AG04449 (cell line): ENCODE results near the gene TMED7.
"Not testable (repeated sequence)": the region's sequence is repeated elsewhere in the genome, so short reads cannot be mapped to it uniquely, and the experiment has no call there.

Experiments
- CTCF ChIA-PET: fragments of 350-600 bp; formaldehyde crosslinking; extraction: SDS; loops from one replicate; lab custom pipeline; 2021; ENCODE audit warnings: antibody characterized with exemption; lab: Yijun Ruan, JAX
- POLR2A ChIA-PET: fragments of 400-600, 350-600 bp; formaldehyde crosslinking; extraction: SDS; loops from one replicate; lab custom pipeline; 2020; ENCODE audit warnings: antibody characterized with exemption, inconsistent platforms; lab: Yijun Ruan, JAX
- DNase-seq: peaks from one replicate; pipeline ENCODE4 v3.0.0-alpha.2; 2010; ENCODE audit warnings: low read depth, low spot score
- H3K4me3 ChIP-seq: 2 replicates; pipeline ENCODE4 v1.5.1; 2011; ENCODE audit warnings: low read depth, mild to moderate bottlenecking, control low read depth, low read length
- TF ChIP-seq, protein P1 (sequence below): IDR thresholded peaks from one replicate; pipeline ENCODE4 v1.5.1; 2011; ENCODE audit warnings: mild to moderate bottlenecking, moderate library complexity, low read length, control low read depth, inconsistent platforms; ENCODE audit not compliant: insufficient read depth; ENCODE audit errors: missing control alignments

TMED7 gene

DNA sequence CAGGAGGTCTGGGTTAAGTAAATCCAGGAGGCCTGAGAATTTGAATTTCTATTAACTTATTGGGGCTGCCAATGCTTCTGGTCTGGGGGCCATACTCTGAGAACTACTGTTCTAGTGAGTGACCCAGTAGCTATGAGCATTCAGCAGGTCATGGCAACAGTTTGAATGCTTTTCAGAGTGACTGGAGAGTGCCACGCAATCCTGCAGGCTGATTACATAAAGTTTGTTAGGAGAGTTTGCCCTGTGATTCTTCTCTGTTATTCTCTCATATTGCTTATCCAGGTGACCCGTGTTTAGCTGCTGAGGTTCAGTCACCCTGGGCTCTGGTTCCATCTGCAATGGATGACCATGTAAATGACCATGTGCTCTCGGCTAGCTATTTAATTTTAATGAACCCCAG is 22.2 kb upstream of the TMED7 start:
- POLR2A ChIA-PET, result no interaction called here
- CTCF ChIA-PET, result interaction anchor here (0.6 to 1.8 kb wide), 2 partner anchors 13 to 419 kb away, joined by 3 to 7 read pairs; no protein-coding TSS in a partner anchor
- DNase-seq, result no peak
- no peak overlapping the region for H3K4me3 ChIP-seq
- TF ChIP-seq, protein P1, sequence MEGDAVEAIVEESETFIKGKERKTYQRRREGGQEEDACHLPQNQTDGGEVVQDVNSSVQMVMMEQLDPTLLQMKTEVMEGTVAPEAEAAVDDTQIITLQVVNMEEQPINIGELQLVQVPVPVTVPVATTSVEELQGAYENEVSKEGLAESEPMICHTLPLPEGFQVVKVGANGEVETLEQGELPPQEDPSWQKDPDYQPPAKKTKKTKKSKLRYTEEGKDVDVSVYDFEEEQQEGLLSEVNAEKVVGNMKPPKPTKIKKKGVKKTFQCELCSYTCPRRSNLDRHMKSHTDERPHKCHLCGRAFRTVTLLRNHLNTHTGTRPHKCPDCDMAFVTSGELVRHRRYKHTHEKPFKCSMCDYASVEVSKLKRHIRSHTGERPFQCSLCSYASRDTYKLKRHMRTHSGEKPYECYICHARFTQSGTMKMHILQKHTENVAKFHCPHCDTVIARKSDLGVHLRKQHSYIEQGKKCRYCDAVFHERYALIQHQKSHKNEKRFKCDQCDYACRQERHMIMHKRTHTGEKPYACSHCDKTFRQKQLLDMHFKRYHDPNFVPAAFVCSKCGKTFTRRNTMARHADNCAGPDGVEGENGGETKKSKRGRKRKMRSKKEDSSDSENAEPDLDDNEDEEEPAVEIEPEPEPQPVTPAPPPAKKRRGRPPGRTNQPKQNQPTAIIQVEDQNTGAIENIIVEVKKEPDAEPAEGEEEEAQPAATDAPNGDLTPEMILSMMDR, result no peak

DNA sequence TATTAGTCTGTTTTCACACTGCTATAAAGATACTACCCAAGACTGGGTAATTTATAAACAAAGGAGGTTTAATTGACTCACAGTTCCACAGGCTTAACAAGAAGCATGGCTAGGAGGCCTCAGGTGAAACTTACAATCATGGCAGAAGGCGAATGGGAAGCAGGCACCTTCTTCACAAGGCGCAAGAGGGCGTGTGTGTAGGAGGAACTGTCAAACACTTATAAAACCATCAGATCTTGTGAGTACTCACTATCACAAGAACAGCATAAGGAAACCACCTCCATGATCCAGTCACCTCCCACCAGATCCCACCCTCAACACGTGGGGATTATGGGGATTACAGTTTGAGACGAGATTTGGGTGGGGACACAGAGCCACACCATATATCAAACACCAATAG is 19.6 kb upstream of the TMED7 start:
- CTCF ChIA-PET, result interaction anchor here (4.8 kb wide), 1 partner anchor 12 kb away, joined by 26 read pairs; no protein-coding TSS in a partner anchor
- DNase-seq, POLR2A ChIA-PET, H3K4me3 ChIP-seq: not testable (repeated sequence)

DNA sequence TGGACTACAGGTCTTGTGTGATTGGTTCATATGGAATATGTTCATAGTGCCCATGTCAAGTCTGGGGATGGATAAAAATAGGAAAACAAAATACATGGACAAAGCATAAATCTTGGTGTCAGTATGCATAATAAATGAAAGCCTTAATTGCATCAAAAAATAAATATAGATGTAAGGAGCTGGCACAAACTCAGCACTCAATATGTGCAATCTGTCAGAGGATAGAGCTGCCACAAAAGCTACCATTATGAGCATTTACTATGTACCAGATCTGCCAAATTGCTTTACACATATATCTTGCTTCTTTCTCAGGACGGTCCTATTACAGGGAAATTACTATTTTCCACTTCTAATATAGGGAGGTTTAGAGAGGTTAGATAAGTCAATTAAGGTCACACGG is 18.2 kb upstream of the TMED7 start:
- DNase-seq, result no peak
- no peak overlapping the region for H3K4me3 ChIP-seq
- CTCF ChIA-PET, result interaction anchor here (4.8 kb wide), 1 partner anchor 10 kb away, joined by 26 read pairs; no protein-coding TSS in a partner anchor
- POLR2A ChIA-PET, result no interaction called here
- TF ChIP-seq, protein P1, result no peak

DNA sequence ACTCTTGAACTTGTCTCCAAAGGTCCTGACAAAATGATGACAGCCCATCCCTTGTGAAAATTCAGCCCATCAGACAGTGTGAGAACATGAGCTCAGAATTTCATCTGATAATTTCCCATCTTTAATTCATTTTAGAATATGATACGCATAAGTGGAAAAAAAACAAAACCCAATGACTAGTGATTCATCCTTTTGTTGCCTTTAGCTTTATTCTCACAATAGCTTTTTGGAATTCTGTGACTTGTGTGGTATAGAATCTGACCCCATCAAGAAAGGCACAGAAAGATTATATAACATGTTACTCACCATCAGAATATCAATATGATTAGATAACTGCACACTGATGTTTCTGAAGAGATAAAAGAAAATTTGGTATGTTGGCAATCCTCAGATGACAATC is 16.1 kb upstream of the TMED7 start:
- ChIA-PET CTCF (interaction anchor here (1.0 to 4.8 kb wide), 6 partner anchors 8 to 428 kb away, joined by 3 to 26 read pairs (median 4); partner anchors contain the start of genes AP3S1 and ATG12), POLR2A (no interaction called here)
- TF ChIP-seq, protein P1, result no peak
- H3K4me3 ChIP-seq, result no peak overlapping the region
- DNase-seq, result no peak

DNA sequence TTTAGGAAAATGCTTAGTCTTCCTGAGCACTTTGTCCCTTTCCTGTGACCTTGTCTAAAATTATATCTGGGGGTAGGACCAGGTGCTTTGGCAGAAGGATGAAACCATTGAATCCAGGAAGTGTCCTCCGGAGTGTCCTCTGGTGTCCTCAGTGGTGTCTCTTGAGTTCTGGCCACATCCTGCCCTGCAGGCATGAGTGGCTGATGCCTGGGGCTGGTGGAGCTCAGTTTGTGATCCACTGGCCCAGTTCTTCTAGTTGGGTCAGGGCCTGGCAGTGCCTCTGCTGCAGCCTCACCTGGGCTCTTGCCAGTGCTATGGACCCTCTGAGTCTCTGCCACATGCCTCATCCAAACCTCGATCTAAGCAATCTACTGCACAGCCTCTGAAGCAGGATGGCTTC is 14.4 kb upstream of the TMED7 start:
- H3K4me3 ChIP-seq, result no peak overlapping the region
- DNase-seq, result no peak
- ChIA-PET CTCF (interaction anchor here (4.8 kb wide), 1 partner anchor 7 kb away, joined by 26 read pairs; no protein-coding TSS in a partner anchor), POLR2A (no interaction called here)
- TF ChIP-seq, protein P1, result no peak

- H3K4me3 ChIP-seq, result no peak overlapping the region
- ChIA-PET CTCF (no interaction called here), POLR2A (no interaction called here)
- TF ChIP-seq, protein P1, result no peak
- no peak for DNase-seq
These were observed 13.5 kb upstream of the TMED7 start for GRCh38 chr5:115639377-115639776.

DNA sequence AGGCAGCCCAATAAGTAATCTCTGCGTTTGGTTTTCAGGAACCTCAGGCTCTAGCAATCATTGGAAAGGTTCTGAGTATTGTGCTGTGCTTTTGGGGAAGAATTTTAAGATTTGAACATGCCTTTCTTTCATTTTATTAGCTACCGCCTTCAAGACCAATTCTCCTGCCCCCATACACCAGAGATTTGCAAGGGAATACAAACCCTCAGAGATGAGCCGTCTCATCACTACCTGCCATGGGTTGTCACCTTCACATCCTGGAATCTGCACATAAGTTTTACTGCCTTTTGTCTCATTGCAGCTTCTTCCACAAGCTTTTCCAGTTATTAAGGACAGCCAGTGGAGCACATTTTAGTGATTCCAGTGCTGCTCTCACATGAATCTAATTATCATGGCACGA is 11.7 kb upstream of the TMED7 start:
- no peak for DNase-seq
- POLR2A ChIA-PET, result interaction anchor here (0.7 kb wide), 1 partner anchor 21 kb away, joined by 3 read pairs; no protein-coding TSS in a partner anchor
- CTCF ChIA-PET, result interaction anchor here (1.1 kb wide), 1 partner anchor 329 kb away, joined by 3 read pairs; no protein-coding TSS in a partner anchor
- TF ChIP-seq, protein P1, result no peak
- no peak overlapping the region for H3K4me3 ChIP-seq
